ENCODE data around the gene S100A10.
A peak's percentile ranks its signal among the peaks of the same experiment; 100 is the strongest.

The S100A10 gene

DNA sequence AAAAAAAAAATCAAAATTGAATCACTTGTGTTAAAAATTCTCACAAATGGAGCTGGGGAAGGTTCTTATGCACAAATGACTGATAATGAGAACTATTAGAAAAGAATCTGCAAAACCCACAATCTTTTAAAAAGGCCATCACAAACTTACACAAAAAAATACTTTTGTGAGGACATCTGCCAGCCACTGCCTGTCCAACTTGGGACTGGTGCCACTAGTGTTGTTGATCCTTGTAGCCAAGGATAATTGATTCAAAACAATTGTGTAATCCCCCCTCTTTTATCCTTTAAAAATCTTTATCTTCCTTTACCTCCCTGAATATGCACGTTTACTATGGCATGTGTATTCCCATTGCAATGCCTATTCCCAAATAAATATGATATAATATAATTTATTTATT is 45.2 kb downstream of the S100A10 start:
- Histone ChIP-seq H4K20me1 (ENCODE audit: insufficient read depth, low read length) (no peaks in the 10 kb centered on the region), H3K4me2 (ENCODE audit: low read depth, low read length) (no peak overlapping the region), H3K9me3 (replicated peaks; ENCODE audit: insufficient read depth, low read length) (no peaks in the 10 kb centered on the region), H3K4me1 (ENCODE audit: low read length) (0 out of 2 replicates have a peak, but pooled peaks cover 9% of the 10 kb centered on the region), H3K9ac (ENCODE audit: low read length) (no peak overlapping the region), H3K36me3 (replicated peaks; ENCODE audit: insufficient read depth, low read length) (no peaks in the 10 kb centered on the region), H2AFZ (ENCODE audit: low read length) (no peak overlapping the region), H3K27ac (ENCODE audit: low read length) (no peak overlapping the region), H3K27me3 (replicated peaks; ENCODE audit: insufficient read depth, low read length) (no peaks in the 10 kb centered on the region), H3F3A (ENCODE audit: insufficient read depth, low read length) (no peaks in the 10 kb centered on the region), H3K9me2 (replicated peaks; ENCODE audit: insufficient read depth, low read length) (no peaks in the 10 kb centered on the region), H3K79me2 (ENCODE audit: low read length) (no peaks in the 10 kb centered on the region), H3K4me3 (ENCODE audit: low read length) (no peak overlapping the region)
- TF ChIP-seq EZH2phosphoT487 (IDR thresholded peaks at IDR 0.05; ENCODE audit: low read length): no peak
- TF ChIP-seq EZH2 (optimal IDR thresholded peaks at IDR 0.05; ENCODE audit: low read depth, low read length): no peak
- TF ChIP-seq, protein P1, sequence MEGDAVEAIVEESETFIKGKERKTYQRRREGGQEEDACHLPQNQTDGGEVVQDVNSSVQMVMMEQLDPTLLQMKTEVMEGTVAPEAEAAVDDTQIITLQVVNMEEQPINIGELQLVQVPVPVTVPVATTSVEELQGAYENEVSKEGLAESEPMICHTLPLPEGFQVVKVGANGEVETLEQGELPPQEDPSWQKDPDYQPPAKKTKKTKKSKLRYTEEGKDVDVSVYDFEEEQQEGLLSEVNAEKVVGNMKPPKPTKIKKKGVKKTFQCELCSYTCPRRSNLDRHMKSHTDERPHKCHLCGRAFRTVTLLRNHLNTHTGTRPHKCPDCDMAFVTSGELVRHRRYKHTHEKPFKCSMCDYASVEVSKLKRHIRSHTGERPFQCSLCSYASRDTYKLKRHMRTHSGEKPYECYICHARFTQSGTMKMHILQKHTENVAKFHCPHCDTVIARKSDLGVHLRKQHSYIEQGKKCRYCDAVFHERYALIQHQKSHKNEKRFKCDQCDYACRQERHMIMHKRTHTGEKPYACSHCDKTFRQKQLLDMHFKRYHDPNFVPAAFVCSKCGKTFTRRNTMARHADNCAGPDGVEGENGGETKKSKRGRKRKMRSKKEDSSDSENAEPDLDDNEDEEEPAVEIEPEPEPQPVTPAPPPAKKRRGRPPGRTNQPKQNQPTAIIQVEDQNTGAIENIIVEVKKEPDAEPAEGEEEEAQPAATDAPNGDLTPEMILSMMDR (IDR thresholded peaks at IDR 0.05; ENCODE audit: low read length): no peak
- DNase-seq: no peak

DNA sequence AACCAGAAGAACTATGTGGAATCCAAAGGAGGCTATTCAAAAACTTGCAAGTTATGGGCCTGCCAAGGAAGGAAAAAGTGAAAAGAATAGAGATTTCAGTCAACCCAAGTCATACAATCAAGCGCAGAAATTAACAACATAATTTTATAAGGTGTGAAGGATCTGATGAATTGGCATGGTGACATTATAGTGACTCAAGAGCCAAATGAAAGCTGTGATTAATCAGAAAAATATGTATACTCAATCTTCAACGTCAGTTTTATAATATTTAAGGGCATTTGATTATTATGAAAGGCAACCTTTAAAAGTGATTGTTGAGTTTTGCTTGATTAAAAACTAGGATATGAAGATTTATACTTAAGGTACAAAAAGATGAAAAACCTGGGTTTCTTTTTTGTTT is 46.5 kb downstream of the S100A10 start:
- Histone ChIP-seq H3K9ac (ENCODE audit: low read length) (no peak overlapping the region), H3K27ac (ENCODE audit: low read length) (no peak overlapping the region), H3K4me2 (ENCODE audit: low read depth, low read length) (no peak overlapping the region), H3K4me1 (ENCODE audit: low read length) (0 out of 2 replicates have a peak, but pooled peaks cover 9% of the 10 kb centered on the region), H3K9me3 (replicated peaks; ENCODE audit: insufficient read depth, low read length) (no peaks in the 10 kb centered on the region), H4K20me1 (ENCODE audit: insufficient read depth, low read length) (no peaks in the 10 kb centered on the region), H3K9me2 (replicated peaks; ENCODE audit: insufficient read depth, low read length) (no peaks in the 10 kb centered on the region), H3K4me3 (ENCODE audit: low read length) (no peak overlapping the region), H3K36me3 (replicated peaks; ENCODE audit: insufficient read depth, low read length) (no peaks in the 10 kb centered on the region), H2AFZ (ENCODE audit: low read length) (no peak overlapping the region), H3F3A (ENCODE audit: insufficient read depth, low read length) (no peaks in the 10 kb centered on the region), H3K79me2 (ENCODE audit: low read length) (no peaks in the 10 kb centered on the region), H3K27me3 (replicated peaks; ENCODE audit: insufficient read depth, low read length) (no peaks in the 10 kb centered on the region)
- no peak for DNase-seq
- TF ChIP-seq, protein P1 (IDR thresholded peaks at IDR 0.05; ENCODE audit: low read length): no peak
- no peak for TF ChIP-seq EZH2phosphoT487 (IDR thresholded peaks at IDR 0.05; ENCODE audit: low read length)
- TF ChIP-seq EZH2 (optimal IDR thresholded peaks at IDR 0.05; ENCODE audit: low read depth, low read length): no peak

DNA sequence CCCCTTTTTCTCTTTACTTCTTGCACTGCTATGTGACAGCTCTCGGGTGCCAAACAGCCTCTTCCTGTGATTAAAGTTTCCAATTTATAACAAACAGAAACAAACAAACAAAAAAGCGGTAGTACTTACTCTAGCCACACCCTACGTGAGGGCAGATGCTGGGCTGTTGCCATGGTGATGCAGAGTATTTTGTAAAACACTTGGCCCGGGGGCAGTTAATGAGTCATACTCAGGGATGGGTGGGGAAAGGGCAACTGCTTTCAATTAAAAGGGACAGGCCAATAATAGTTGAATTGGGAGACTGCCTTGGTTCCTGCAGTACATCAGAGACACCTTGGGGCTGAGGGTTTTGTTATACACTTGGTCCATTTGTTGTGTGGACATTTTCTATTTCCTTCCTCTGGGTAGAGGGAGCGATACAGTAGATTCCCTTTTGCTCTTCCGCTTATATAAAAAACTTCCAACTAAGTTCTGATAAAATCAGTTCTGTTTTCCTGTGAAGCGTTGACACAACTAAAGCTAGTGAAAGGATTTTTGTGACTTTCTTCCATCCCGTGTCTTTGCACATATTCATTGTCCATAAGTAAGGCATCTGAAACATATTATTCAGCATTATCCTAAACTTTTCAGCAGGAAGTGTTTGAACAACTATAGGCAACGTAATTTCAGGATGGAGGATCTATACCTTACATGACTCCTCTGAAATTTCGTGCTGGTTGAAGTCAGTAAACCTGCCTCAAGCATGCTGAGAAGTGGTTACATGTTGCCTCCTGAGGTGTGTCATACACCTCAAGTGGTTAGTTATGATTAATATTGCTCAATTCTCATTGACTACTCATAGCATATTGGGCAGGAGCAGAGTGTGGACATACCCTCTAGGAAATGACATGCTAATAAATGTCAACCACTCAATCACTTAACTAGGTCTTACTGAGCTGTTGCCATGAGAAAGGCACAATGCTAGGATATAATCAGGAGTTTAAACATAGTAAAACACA is 47.6 kb downstream of the S100A10 start:
- H3K4me1 ChIP-seq (ENCODE audit: low read length): 0 out of 2 replicates have a peak, but pooled peaks cover 9% of the 10 kb centered on the region
- H3K79me2 ChIP-seq (ENCODE audit: low read length): no peaks in the 10 kb centered on the region
- no peaks in the 10 kb centered on the region for H3K9me2 ChIP-seq (replicated peaks; ENCODE audit: insufficient read depth, low read length)
- TF ChIP-seq EZH2phosphoT487 (IDR thresholded peaks at IDR 0.05; ENCODE audit: low read length) (no peak), EZH2 (optimal IDR thresholded peaks at IDR 0.05; ENCODE audit: low read depth, low read length) (no peak)
- TF ChIP-seq, protein P1 (IDR thresholded peaks at IDR 0.05; ENCODE audit: low read length): no peak
- H3K27me3 ChIP-seq (replicated peaks; ENCODE audit: insufficient read depth, low read length): no peaks in the 10 kb centered on the region
- H3K9ac ChIP-seq (ENCODE audit: low read length): no peak overlapping the region
- H2AFZ ChIP-seq (ENCODE audit: low read length): 0 out of 2 replicates have a peak overlapping the region, but pooled peaks have one; percentile 0
- H3F3A ChIP-seq (ENCODE audit: insufficient read depth, low read length): no peaks in the 10 kb centered on the region
- H3K27ac ChIP-seq (ENCODE audit: low read length): no peak overlapping the region
- no peaks in the 10 kb centered on the region for H3K9me3 ChIP-seq (replicated peaks; ENCODE audit: insufficient read depth, low read length)
- H4K20me1 ChIP-seq (ENCODE audit: insufficient read depth, low read length): no peaks in the 10 kb centered on the region
- 0 out of 2 replicates have a peak overlapping the region, but pooled peaks have one; percentile 0 for H3K4me2 ChIP-seq (ENCODE audit: low read depth, low read length)
- H3K36me3 ChIP-seq (replicated peaks; ENCODE audit: insufficient read depth, low read length): no peaks in the 10 kb centered on the region
- peak; percentile 62 for DNase-seq
- no peak overlapping the region for H3K4me3 ChIP-seq (ENCODE audit: low read length)

Measured in MM.1S (cell line).